ENCODE results near the gene LUC7L.
"Not testable (repeated sequence)": the region's sequence is repeated elsewhere in the genome, so short reads cannot be mapped to it uniquely, and the experiment has no call there.

The LUC7L gene

DNA sequence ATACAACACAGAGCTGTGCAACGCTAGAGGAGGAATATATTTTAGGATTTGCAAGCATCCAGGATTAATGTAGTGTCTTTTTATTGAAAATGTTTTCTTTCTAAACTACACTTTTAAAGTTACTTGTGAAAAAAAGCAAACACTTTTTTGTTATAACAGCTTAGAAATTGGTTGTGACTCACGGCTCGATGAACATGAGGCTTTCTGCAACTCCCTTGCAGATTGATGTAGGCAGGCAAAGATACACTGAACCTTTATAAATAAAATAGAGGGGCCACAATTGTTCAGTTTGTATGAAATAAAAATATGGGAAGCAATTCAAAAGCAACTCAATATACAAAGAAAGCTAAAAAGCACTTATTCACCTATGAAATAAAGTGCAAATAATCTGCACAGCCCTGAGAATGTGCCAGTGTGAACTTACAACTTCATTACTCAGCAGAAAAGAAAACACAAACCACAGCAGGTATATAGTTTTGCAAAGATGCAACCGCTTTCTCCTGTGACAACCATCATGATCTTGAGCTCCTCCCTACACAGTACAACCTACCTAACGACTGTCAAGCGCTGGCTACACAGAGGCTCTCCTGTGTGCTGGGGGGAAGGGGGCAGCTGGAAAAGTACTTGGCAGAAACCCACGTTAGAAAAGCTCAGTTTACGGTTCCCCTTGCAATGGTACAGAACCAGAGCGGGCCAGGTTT lies 948 bp downstream of the LUC7L start:
- Mint-ChIP-seq H3K4me3 (peak overlapping the region; percentile 96), H3K27ac (peak overlapping the region; percentile 77), H3K4me1 (peaks cover 37% of the 10 kb centered on the region), H3K27me3 (ENCODE audit: low read depth, poor library complexity) (no peaks in the 10 kb centered on the region), H3K9me3 (no peaks in the 10 kb centered on the region), H3K36me3 (ENCODE audit: low read depth) (peaks cover 37% of the 10 kb centered on the region)
- no peak for DNase-seq
- TF ChIP-seq, protein P1, sequence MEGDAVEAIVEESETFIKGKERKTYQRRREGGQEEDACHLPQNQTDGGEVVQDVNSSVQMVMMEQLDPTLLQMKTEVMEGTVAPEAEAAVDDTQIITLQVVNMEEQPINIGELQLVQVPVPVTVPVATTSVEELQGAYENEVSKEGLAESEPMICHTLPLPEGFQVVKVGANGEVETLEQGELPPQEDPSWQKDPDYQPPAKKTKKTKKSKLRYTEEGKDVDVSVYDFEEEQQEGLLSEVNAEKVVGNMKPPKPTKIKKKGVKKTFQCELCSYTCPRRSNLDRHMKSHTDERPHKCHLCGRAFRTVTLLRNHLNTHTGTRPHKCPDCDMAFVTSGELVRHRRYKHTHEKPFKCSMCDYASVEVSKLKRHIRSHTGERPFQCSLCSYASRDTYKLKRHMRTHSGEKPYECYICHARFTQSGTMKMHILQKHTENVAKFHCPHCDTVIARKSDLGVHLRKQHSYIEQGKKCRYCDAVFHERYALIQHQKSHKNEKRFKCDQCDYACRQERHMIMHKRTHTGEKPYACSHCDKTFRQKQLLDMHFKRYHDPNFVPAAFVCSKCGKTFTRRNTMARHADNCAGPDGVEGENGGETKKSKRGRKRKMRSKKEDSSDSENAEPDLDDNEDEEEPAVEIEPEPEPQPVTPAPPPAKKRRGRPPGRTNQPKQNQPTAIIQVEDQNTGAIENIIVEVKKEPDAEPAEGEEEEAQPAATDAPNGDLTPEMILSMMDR (IDR thresholded peaks at IDR 0.05): no peak

DNA sequence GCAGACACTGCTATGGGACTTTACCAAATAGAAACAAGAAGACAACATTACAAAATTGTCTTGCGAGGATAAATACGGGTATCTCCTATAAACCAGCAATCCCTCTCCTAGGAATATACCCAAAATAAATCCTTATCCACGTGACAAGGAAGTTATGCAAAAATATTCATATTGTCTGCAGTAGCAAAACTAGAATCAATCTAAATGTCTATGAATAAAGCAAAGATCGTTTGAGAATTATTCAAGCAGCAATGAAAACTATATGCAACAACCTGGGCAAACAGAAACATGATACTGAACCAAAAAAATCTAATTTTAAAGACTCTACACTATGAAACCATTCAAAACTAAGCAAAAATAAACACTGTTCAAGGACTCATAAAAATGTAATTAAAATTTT lies 9.2 kb downstream of the LUC7L start:
- Mint-ChIP-seq H3K27me3 (ENCODE audit: low read depth, poor library complexity) (no peaks in the 10 kb centered on the region), H3K4me1 (no peaks in the 10 kb centered on the region), H3K4me3 (no peak overlapping the region), H3K36me3 (ENCODE audit: low read depth) (peaks cover 78% of the 10 kb centered on the region), H3K27ac (no peak overlapping the region), H3K9me3 (no peaks in the 10 kb centered on the region)
- DNase-seq: no peak
- TF ChIP-seq, protein P1 (IDR thresholded peaks at IDR 0.05): no peak

DNA sequence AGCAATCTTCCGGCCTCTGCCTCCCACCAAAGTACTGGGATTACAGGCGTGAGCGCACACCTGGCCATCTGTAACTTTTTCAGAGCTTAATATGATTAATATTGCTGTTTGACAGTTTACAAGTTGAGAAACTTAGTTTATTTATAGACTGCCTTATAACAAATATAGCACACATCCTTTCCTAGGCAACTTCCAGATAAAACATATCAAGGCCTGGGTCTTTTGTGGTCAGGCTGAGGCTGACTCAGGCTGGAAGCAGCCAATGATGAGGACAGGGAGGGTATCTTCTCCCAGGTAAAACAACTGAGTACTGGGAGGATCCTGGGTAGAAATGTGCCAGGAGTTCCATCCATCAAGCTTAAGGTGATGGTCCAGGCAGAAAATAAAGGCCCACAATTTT lies 16.2 kb downstream of the LUC7L start:
- Mint-ChIP-seq H3K27me3 (ENCODE audit: low read depth, poor library complexity) (no peaks in the 10 kb centered on the region), H3K27ac (peak overlapping the region; percentile 74), H3K4me3 (no peak overlapping the region), H3K4me1 (peaks cover 8% of the 10 kb centered on the region), H3K36me3 (ENCODE audit: low read depth) (peaks cover 75% of the 10 kb centered on the region), H3K9me3 (no peaks in the 10 kb centered on the region)
- DNase-seq: no peak
- TF ChIP-seq, protein P1 (IDR thresholded peaks at IDR 0.05): no peak

DNA sequence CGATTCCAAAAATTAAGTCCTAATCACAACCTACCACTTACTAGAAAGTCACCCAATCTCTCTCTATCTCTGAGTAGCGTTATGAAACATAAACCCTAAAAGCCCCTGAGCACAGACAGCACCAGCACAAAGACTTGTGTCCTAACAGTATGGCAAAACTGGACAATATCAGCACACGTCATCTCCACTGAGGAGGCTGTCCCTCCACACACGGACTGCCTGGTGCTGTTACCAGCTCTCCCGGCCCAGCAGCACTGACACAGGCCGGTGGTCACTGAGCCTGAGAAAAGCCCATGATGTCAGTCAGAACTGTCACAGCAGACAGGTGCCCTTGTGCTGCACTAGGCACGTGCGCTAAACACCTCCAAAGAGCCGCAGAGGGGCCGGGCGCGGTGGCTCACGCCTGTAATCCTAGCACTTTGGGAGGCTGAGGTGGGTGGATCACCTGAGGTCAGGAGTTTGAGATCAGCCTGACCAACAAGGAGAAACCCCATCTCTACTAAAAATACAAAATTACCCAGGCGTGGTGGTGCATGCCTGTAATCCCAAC lies 17.5 kb downstream of the LUC7L start:
- not testable (repeated sequence) for H3K9me3 Mint-ChIP-seq; H3K4me3 Mint-ChIP-seq; DNase-seq; H3K27me3 Mint-ChIP-seq (ENCODE audit: low read depth, poor library complexity); H3K4me1 Mint-ChIP-seq
- peak overlapping the region; percentile 76 for H3K27ac Mint-ChIP-seq
- H3K36me3 Mint-ChIP-seq (ENCODE audit: low read depth): peaks cover 71% of the 10 kb centered on the region

DNA sequence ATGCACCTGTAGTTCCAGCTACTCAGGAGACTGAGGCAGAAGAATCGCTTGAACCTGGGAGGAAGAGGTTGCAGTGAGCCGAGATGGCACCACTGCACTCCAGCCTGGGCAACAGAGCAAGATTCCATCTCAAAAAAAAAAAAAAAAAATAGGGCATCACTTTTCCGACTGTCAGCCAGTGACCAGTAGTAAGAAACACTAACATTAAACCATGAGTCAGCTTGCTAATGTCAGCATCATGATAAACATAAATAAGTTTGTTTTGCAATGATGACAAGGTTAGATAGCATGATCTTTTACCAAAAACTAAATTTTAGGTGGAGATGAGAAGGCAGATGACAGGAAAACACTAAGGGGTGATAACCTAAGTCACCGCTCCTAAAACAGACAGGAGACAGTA lies 19.9 kb downstream of the LUC7L start:
- H3K27me3 Mint-ChIP-seq (ENCODE audit: low read depth, poor library complexity); DNase-seq; H3K27ac Mint-ChIP-seq; H3K4me3 Mint-ChIP-seq; H3K4me1 Mint-ChIP-seq; H3K9me3 Mint-ChIP-seq: not testable (repeated sequence)
- peaks cover 67% of the 10 kb centered on the region for H3K36me3 Mint-ChIP-seq (ENCODE audit: low read depth)

DNA sequence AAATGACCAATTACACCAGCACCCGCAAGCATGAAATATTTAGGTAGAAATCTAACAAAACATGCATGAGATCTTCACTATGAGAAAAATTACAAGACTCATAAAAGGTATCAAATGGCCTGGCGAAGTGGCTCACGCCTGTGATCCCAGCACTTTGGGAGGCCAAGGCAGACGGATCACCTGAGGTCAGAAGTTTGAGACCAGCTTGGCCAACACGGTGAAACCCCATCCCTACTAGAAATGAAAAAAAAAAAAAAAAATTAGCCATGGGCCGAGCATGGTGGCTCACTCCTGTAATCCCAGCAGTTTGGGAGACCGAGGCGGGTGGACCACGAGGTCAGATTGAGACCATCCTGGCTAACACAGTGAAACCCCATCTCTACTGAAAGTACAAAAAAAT lies 25.2 kb downstream of the LUC7L start:
- not testable (repeated sequence) for H3K4me3 Mint-ChIP-seq; H3K27me3 Mint-ChIP-seq (ENCODE audit: low read depth, poor library complexity); H3K27ac Mint-ChIP-seq; H3K4me1 Mint-ChIP-seq; DNase-seq; H3K9me3 Mint-ChIP-seq
- peaks cover 82% of the 10 kb centered on the region for H3K36me3 Mint-ChIP-seq (ENCODE audit: low read depth)

DNA sequence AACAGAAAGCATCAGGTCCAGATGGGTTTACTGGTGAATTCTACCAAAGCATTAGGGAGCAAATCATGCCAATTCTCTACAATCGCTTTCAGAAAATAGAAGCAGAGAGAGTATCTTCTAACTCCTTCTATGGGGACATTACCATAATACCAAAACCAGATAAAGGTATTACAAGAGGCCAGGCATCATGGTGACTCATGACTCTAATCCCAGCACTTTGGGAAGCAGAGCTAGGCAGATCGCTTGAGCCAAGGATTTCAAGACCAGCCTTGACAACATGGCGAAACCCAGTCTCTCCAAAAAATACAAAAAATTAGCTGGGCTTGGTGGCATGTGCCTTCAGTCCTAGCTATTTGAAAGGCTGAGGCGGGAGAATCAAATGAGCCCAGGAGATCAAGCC lies 26.0 kb downstream of the LUC7L start:
- TF ChIP-seq, protein P1 (IDR thresholded peaks at IDR 0.05): no peak
- Mint-ChIP-seq H3K9me3 (no peaks in the 10 kb centered on the region), H3K4me3 (no peak overlapping the region), H3K4me1 (no peaks in the 10 kb centered on the region), H3K36me3 (ENCODE audit: low read depth) (peaks cover 84% of the 10 kb centered on the region), H3K27me3 (ENCODE audit: low read depth, poor library complexity) (no peaks in the 10 kb centered on the region), H3K27ac (no peak overlapping the region)
- DNase-seq: no peak

Measured in nephron progenitor cell (in vitro differentiated cells).